ENCODE data around the gene AMFR. TPM values are rescaled to one million over a fixed set of nuclear protein-coding genes. Genes with fewer than 3 reads are reported as not detected.

The AMFR gene
- total and polyA plus RNA-seq, 2 of the 13 experiments (the other 11 are each of a cell fraction or from before 2014, with no cell fraction given) = 52.9 to 108 TPM

GRCh38 chr16:56462064-56462796 is 36.9 kb upstream of the AMFR start (continued):
- TF ChIP-seq SNAPC4 (CRISPR knock-in tag; IDR thresholded peaks at IDR 0.05) (no peak), MAX (IDR thresholded peaks at IDR 0.05) (no peak), ZNF12 (CRISPR knock-in tag; IDR thresholded peaks at IDR 0.05) (no peak), HNRNPK (IDR thresholded peaks at IDR 0.05; ENCODE audit: low read depth, low read length, poor library complexity, severe bottlenecking) (no peak)
- TF ChIP-seq, protein P1, sequence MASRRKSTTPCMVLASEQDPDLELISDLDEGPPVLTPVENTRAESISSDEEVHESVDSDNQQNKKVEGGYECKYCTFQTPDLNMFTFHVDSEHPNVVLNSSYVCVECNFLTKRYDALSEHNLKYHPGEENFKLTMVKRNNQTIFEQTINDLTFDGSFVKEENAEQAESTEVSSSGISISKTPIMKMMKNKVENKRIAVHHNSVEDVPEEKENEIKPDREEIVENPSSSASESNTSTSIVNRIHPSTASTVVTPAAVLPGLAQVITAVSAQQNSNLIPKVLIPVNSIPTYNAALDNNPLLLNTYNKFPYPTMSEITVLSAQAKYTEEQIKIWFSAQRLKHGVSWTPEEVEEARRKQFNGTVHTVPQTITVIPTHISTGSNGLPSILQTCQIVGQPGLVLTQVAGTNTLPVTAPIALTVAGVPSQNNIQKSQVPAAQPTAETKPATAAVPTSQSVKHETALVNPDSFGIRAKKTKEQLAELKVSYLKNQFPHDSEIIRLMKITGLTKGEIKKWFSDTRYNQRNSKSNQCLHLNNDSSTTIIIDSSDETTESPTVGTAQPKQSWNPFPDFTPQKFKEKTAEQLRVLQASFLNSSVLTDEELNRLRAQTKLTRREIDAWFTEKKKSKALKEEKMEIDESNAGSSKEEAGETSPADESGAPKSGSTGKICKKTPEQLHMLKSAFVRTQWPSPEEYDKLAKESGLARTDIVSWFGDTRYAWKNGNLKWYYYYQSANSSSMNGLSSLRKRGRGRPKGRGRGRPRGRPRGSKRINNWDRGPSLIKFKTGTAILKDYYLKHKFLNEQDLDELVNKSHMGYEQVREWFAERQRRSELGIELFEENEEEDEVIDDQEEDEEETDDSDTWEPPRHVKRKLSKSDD (CRISPR knock-in tag; IDR thresholded peaks at IDR 0.05; ENCODE audit: low read depth) = no peak
